ENCODE data around the gene INHBB.
A peak's percentile ranks its signal among the peaks of the same experiment; 100 is the strongest.

INHBB gene

DNA sequence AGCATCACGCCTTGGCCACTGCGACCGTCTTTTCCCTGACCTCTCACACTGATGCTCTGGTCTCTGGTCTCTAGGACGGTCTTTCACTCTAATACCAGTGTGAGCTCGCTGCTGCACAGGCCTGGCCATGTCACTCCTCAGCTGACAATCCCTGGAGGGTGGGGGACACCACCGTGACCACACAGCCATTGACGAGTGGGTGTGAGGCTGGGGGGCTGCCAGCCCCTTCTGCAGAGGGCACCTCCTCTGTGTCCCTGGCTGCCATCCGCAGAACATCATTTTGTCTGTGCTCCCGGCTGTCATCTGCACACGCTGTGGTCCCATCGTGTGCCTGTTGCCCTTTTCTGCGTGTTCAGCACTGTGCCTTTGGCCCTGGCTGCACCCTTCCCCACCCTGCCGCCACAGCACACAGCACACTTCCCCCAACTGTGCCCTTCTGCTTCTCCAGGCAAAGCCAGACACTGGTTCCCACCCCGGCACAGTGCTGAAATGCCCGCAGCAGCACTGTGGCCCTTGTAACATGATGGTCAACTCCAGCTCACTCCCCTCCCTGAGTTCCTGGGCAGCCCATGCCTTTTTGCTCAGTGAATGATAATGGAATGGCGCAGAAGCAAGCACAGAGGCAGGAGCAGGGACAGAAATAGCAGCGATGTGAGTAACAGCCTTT lies 30.4 kb upstream of the INHBB start:
- ChIA-PET POLR2A (no interaction called here), CTCF (no interaction called here)
- peaks cover 0 to 41% (median 28%) of the 10 kb centered on the region in 4 experiments for H3K4me1 ChIP-seq (ENCODE audit: control extremely low read depth in 1 of 4, control insufficient read depth in 4 of 4, insufficient read depth in 4 of 4, low read length in 3 of 4)
- WGBS (ENCODE audit: insufficient coverage): 92% methylated on average over 15 of the region's 17 CpGs
- DNase-seq: no peak
- no peak overlapping the region for H3K4me3 ChIP-seq (ENCODE audit: control insufficient read depth in 1 of 7, extremely low read depth in 1 of 7, insufficient read depth in 4 of 7, low read depth in 2 of 7, low read length in 6 of 7)
- peaks cover 0 to 1% (median 0%) of the 10 kb centered on the region in 5 experiments for H3K27me3 ChIP-seq (replicated peaks in 2 of 5; ENCODE audit: control insufficient read depth in 4 of 5, insufficient read depth in 5 of 5, low read length in 4 of 5)
- H3K36me3 ChIP-seq (ENCODE audit: control insufficient read depth in 4 of 4, insufficient read depth in 4 of 4, low read length in 3 of 4): no peaks in the 10 kb centered on the region
- no peak overlapping the region for H3K27ac ChIP-seq (ENCODE audit: insufficient read depth in 1 of 2, low read depth in 1 of 2, low read length in 2 of 2, poor library complexity in 1 of 2, severe bottlenecking in 2 of 2)
- no peaks in the 10 kb centered on the region for H3K9me3 ChIP-seq (ENCODE audit: control extremely low read depth in 1 of 5, control insufficient read depth in 4 of 5, insufficient read depth in 2 of 5, low read depth in 1 of 5, low read length in 4 of 5)

DNA sequence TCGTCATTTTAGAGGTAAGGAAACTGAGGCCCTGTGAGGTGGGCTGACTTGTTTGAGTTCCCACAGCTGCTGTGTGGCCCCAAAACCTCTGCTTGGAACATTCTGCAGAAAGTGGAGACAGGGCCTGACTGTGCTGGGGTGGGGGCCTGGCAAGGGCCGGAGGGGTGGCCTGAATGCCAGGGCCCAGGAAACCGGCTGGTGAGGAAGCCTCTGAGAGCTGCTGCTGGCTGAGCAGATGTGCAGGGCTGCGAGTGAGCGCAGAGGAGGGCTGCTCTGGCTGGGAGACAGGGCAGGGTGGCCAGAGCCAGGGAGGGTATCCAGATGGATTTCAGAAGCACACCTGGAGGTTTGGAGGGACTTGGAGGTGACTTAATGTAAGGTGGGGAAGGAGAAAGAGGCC lies 29.9 kb upstream of the INHBB start:
- no peak overlapping the region for H3K4me3 ChIP-seq (ENCODE audit: control insufficient read depth in 1 of 7, extremely low read depth in 1 of 7, insufficient read depth in 4 of 7, low read depth in 2 of 7, low read length in 6 of 7)
- peaks cover 0 to 1% (median 0%) of the 10 kb centered on the region in 5 experiments for H3K27me3 ChIP-seq (replicated peaks in 2 of 5; ENCODE audit: control insufficient read depth in 4 of 5, insufficient read depth in 5 of 5, low read length in 4 of 5)
- H3K9me3 ChIP-seq (ENCODE audit: control extremely low read depth in 1 of 5, control insufficient read depth in 4 of 5, insufficient read depth in 2 of 5, low read depth in 1 of 5, low read length in 4 of 5): no peaks in the 10 kb centered on the region
- ChIA-PET POLR2A (no interaction called here), CTCF (interaction anchor here (0.8 to 2.3 kb wide), 3 partner anchors 13 to 364 kb away, joined by 3 to 6 read pairs (median 4); no protein-coding TSS in a partner anchor)
- 93% methylated on average over 5 of the region's 5 CpGs for WGBS (ENCODE audit: insufficient coverage)
- no peak for DNase-seq
- no peak overlapping the region for H3K27ac ChIP-seq (ENCODE audit: insufficient read depth in 1 of 2, low read depth in 1 of 2, low read length in 2 of 2, poor library complexity in 1 of 2, severe bottlenecking in 2 of 2)
- H3K36me3 ChIP-seq (ENCODE audit: control insufficient read depth in 4 of 4, insufficient read depth in 4 of 4, low read length in 3 of 4): no peaks in the 10 kb centered on the region
- peaks cover 0 to 41% (median 28%) of the 10 kb centered on the region in 4 experiments for H3K4me1 ChIP-seq (ENCODE audit: control extremely low read depth in 1 of 4, control insufficient read depth in 4 of 4, insufficient read depth in 4 of 4, low read length in 3 of 4)

- no peaks in the 10 kb centered on the region for H3K36me3 ChIP-seq (ENCODE audit: control insufficient read depth in 4 of 4, insufficient read depth in 4 of 4, low read length in 3 of 4)
- H3K27ac ChIP-seq (ENCODE audit: insufficient read depth in 1 of 2, low read depth in 1 of 2, low read length in 2 of 2, poor library complexity in 1 of 2, severe bottlenecking in 2 of 2): no peak overlapping the region
- DNase-seq: no peak
- ChIA-PET CTCF (interaction anchor here (0.8 to 2.3 kb wide), 3 partner anchors 12 to 364 kb away, joined by 3 to 6 read pairs (median 4); no protein-coding TSS in a partner anchor), POLR2A (interaction anchor here (0.6 kb wide), 1 partner anchor 83 kb away, joined by 4 read pairs; no protein-coding TSS in a partner anchor)
- 95% methylated on average over 12 of the region's 15 CpGs for WGBS (ENCODE audit: insufficient coverage)
- H3K27me3 ChIP-seq (replicated peaks in 2 of 5; ENCODE audit: control insufficient read depth in 4 of 5, insufficient read depth in 5 of 5, low read length in 4 of 5): peaks cover 0 to 1% (median 0%) of the 10 kb centered on the region in 5 experiments
- H3K4me3 ChIP-seq (ENCODE audit: control insufficient read depth in 1 of 7, extremely low read depth in 1 of 7, insufficient read depth in 4 of 7, low read depth in 2 of 7, low read length in 6 of 7): no peak overlapping the region
- H3K4me1 ChIP-seq (ENCODE audit: control extremely low read depth in 1 of 4, control insufficient read depth in 4 of 4, insufficient read depth in 4 of 4, low read length in 3 of 4): peaks cover 0 to 42% (median 28%) of the 10 kb centered on the region in 4 experiments
- H3K9me3 ChIP-seq (ENCODE audit: control extremely low read depth in 1 of 5, control insufficient read depth in 4 of 5, insufficient read depth in 2 of 5, low read depth in 1 of 5, low read length in 4 of 5): no peaks in the 10 kb centered on the region
These were observed 29.3 kb upstream of the INHBB start for GRCh38 chr2:120316528-120317179.

DNA sequence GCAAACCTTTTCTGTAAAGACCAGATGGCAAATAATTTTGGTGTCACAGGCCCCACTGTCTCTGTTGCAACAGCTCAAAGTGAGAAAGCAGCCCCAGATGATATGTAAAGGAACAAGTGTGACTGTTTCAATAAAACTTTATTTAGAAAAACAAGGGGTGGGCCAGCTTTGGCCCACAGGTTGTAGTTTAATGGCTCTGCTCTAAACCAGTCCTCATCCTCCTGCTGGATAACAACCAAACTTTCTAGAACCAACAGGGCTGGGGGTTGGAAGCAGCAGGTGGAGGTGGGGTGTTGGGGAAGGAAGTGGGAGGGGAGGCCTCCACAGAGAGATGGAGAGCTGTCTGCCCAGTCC lies 28.8 kb upstream of the INHBB start:
- no peak for DNase-seq
- no peaks in the 10 kb centered on the region for H3K9me3 ChIP-seq (ENCODE audit: control extremely low read depth in 1 of 5, control insufficient read depth in 4 of 5, insufficient read depth in 2 of 5, low read depth in 1 of 5, low read length in 4 of 5)
- H3K4me1 ChIP-seq (ENCODE audit: control extremely low read depth in 1 of 4, control insufficient read depth in 4 of 4, insufficient read depth in 4 of 4, low read length in 3 of 4): peaks cover 0 to 45% (median 28%) of the 10 kb centered on the region in 4 experiments
- H3K36me3 ChIP-seq (ENCODE audit: control insufficient read depth in 4 of 4, insufficient read depth in 4 of 4, low read length in 3 of 4): no peaks in the 10 kb centered on the region
- H3K27me3 ChIP-seq (replicated peaks in 2 of 5; ENCODE audit: control insufficient read depth in 4 of 5, insufficient read depth in 5 of 5, low read length in 4 of 5): peaks cover 0 to 1% (median 0%) of the 10 kb centered on the region in 5 experiments
- H3K27ac ChIP-seq (ENCODE audit: insufficient read depth in 1 of 2, low read depth in 1 of 2, low read length in 2 of 2, poor library complexity in 1 of 2, severe bottlenecking in 2 of 2): no peak overlapping the region
- ChIA-PET POLR2A (interaction anchor here (0.6 kb wide), 1 partner anchor 84 kb away, joined by 4 read pairs; no protein-coding TSS in a partner anchor), CTCF (interaction anchor here (1.6 to 2.3 kb wide), 2 partner anchors 11 to 363 kb away, joined by 3 to 6 read pairs; no protein-coding TSS in a partner anchor)
- no peak overlapping the region for H3K4me3 ChIP-seq (ENCODE audit: control insufficient read depth in 1 of 7, extremely low read depth in 1 of 7, insufficient read depth in 4 of 7, low read depth in 2 of 7, low read length in 6 of 7)

DNA sequence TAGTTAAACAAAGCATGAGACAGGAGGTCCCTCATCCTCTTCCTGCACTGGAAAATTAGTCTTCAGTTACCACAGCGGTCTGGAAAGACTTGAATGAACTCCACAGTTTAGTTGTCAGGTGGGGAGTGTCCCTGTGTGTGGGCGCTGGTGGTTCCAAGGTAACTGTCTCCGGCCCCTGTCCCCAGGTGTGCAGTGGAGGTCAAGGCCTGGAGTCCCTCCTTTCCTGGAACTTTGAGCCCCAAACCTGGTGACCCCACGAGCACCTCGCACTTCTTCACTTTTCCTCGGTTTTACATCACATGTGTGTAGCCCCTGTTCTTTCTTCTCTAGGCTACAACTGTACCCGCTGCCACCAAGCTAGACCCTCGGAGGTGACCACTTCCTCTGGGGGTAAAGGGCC lies 28.0 kb upstream of the INHBB start:
- peaks cover 0 to 1% (median 0%) of the 10 kb centered on the region in 5 experiments for H3K27me3 ChIP-seq (replicated peaks in 2 of 5; ENCODE audit: control insufficient read depth in 4 of 5, insufficient read depth in 5 of 5, low read length in 4 of 5)
- no peak overlapping the region for H3K4me3 ChIP-seq (ENCODE audit: control insufficient read depth in 1 of 7, extremely low read depth in 1 of 7, insufficient read depth in 4 of 7, low read depth in 2 of 7, low read length in 6 of 7)
- CTCF ChIA-PET: interaction anchor here (2.3 kb wide), 1 partner anchor 11 kb away, joined by 6 read pairs; no protein-coding TSS in a partner anchor

GRCh38 chr2:120318626-120319025 lies 27.3 kb upstream of the INHBB start:
- Histone ChIP-seq H3K27ac (ENCODE audit: insufficient read depth in 1 of 2, low read depth in 1 of 2, low read length in 2 of 2, poor library complexity in 1 of 2, severe bottlenecking in 2 of 2) (no peak overlapping the region), H3K36me3 (ENCODE audit: control insufficient read depth in 4 of 4, insufficient read depth in 4 of 4, low read length in 3 of 4) (no peaks in the 10 kb centered on the region), H3K27me3 (replicated peaks in 2 of 5; ENCODE audit: control insufficient read depth in 4 of 5, insufficient read depth in 5 of 5, low read length in 4 of 5) (peaks cover 0 to 1% (median 0%) of the 10 kb centered on the region in 5 experiments), H3K9me3 (ENCODE audit: control extremely low read depth in 1 of 5, control insufficient read depth in 4 of 5, insufficient read depth in 2 of 5, low read depth in 1 of 5, low read length in 4 of 5) (no peaks in the 10 kb centered on the region), H3K4me1 (ENCODE audit: control extremely low read depth in 1 of 4, control insufficient read depth in 4 of 4, insufficient read depth in 4 of 4, low read length in 3 of 4) (peaks cover 0 to 33% (median 19%) of the 10 kb centered on the region in 4 experiments), H3K4me3 (ENCODE audit: control insufficient read depth in 1 of 7, extremely low read depth in 1 of 7, insufficient read depth in 4 of 7, low read depth in 2 of 7, low read length in 6 of 7) (no peak overlapping the region)
- CTCF ChIA-PET: interaction anchor here (2.3 kb wide), 1 partner anchor 10 kb away, joined by 6 read pairs; no protein-coding TSS in a partner anchor
- whole genome bisulfite sequencing (ENCODE audit: insufficient coverage): 80% methylated on average over 1 of the region's 8 CpGs
- no peak for DNase-seq
- POLR2A ChIA-PET: no interaction called here

More for the DNA sequence above, 28.0 kb upstream of the INHBB start:
- Histone ChIP-seq H3K9me3 (ENCODE audit: control extremely low read depth in 1 of 5, control insufficient read depth in 4 of 5, insufficient read depth in 2 of 5, low read depth in 1 of 5, low read length in 4 of 5) (no peaks in the 10 kb centered on the region), H3K36me3 (ENCODE audit: control insufficient read depth in 4 of 4, insufficient read depth in 4 of 4, low read length in 3 of 4) (no peaks in the 10 kb centered on the region), H3K27ac (ENCODE audit: insufficient read depth in 1 of 2, low read depth in 1 of 2, low read length in 2 of 2, poor library complexity in 1 of 2, severe bottlenecking in 2 of 2) (no peak overlapping the region), H3K4me1 (ENCODE audit: control extremely low read depth in 1 of 4, control insufficient read depth in 4 of 4, insufficient read depth in 4 of 4, low read length in 3 of 4) (peaks cover 0 to 40% (median 24%) of the 10 kb centered on the region in 4 experiments)
- DNase-seq: peak in 1 of 3 donors; percentile 23
- POLR2A ChIA-PET: no interaction called here
- 75% methylated on average over 6 of the region's 8 CpGs for WGBS (ENCODE audit: insufficient coverage)

DNA sequence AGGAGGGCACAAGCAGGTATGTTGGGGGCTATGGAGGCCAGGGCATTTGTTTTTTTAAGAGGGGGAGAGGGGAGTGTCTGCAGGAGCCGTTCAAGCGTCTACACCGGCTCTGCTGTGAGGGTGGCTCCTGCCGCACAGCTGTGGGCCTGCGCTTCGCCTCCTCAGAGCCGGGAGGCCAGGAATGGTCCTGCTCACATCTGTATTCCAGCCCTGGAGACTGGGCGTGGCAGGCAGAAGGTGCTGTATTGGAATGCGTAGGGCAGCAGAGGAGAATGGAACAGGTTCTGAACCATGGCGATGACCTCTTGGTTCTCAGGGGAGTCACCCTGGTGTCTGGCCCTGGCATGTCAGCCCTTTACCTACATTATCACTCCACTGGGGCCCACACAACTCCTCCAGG lies 26.8 kb upstream of the INHBB start:
- Histone ChIP-seq H3K27me3 (replicated peaks in 2 of 5; ENCODE audit: control insufficient read depth in 4 of 5, insufficient read depth in 5 of 5, low read length in 4 of 5) (peaks cover 0 to 1% (median 0%) of the 10 kb centered on the region in 5 experiments), H3K36me3 (ENCODE audit: control insufficient read depth in 4 of 4, insufficient read depth in 4 of 4, low read length in 3 of 4) (no peaks in the 10 kb centered on the region), H3K4me1 (ENCODE audit: control extremely low read depth in 1 of 4, control insufficient read depth in 4 of 4, insufficient read depth in 4 of 4, low read length in 3 of 4) (peaks cover 0 to 31% (median 16%) of the 10 kb centered on the region in 4 experiments), H3K9me3 (ENCODE audit: control extremely low read depth in 1 of 5, control insufficient read depth in 4 of 5, insufficient read depth in 2 of 5, low read depth in 1 of 5, low read length in 4 of 5) (no peaks in the 10 kb centered on the region), H3K4me3 (ENCODE audit: control insufficient read depth in 1 of 7, extremely low read depth in 1 of 7, insufficient read depth in 4 of 7, low read depth in 2 of 7, low read length in 6 of 7) (no peak overlapping the region), H3K27ac (ENCODE audit: insufficient read depth in 1 of 2, low read depth in 1 of 2, low read length in 2 of 2, poor library complexity in 1 of 2, severe bottlenecking in 2 of 2) (no peak overlapping the region)
- WGBS (ENCODE audit: insufficient coverage): 100% methylated on average over 8 of the region's 10 CpGs
- POLR2A ChIA-PET: no interaction called here
- no peak for DNase-seq
- CTCF ChIA-PET: no interaction called here
